GM21526 (cell line): ENCODE results near the gene KRTAP4-4.

ENCODE experiments used
- ATAC-seq: cut with Tn5 transposase; IDR thresholded peaks from one replicate; pipeline ENCODE4 v1.9.1; 2021; ENCODE audit warnings: moderate library complexity; ENCODE audit not compliant: unreplicated experiment, low FRiP score

Gene KRTAP4-4

GRCh38 chr17:41116297-41116696, 44.3 kb downstream of the KRTAP4-4 start:
- ATAC-seq, result no peak

GRCh38 chr17:41111151-41111885, 49.2 kb downstream of the KRTAP4-4 start:
- no peak for ATAC-seq
